Prostate gland (tissue), 2 donors: ENCODE measurements around the gene LCOR.

Source experiments
- CTCF ChIP-seq, 4 experiments: fragments of 200-600 bp in 2 of 4; fragments of 450-650 bp in 2 of 4; sonication (generic) in 2 of 4; IDR thresholded peaks; 1 replicate in 3 of 4; 2 replicates in 1 of 4; pipeline ENCODE4 v1.5.1; 2016 to 2019; ENCODE audit warnings: antibody characterized with exemption in 4 of 4, mild to moderate bottlenecking in 2 of 4, moderate library complexity in 2 of 4
- POLR2A ChIP-seq: fragments of 450-650 bp; IDR thresholded peaks from one replicate; pipeline ENCODE4 v1.6.1; 2016; ENCODE audit warnings: antibody characterized with exemption, mild to moderate bottlenecking

DNA sequence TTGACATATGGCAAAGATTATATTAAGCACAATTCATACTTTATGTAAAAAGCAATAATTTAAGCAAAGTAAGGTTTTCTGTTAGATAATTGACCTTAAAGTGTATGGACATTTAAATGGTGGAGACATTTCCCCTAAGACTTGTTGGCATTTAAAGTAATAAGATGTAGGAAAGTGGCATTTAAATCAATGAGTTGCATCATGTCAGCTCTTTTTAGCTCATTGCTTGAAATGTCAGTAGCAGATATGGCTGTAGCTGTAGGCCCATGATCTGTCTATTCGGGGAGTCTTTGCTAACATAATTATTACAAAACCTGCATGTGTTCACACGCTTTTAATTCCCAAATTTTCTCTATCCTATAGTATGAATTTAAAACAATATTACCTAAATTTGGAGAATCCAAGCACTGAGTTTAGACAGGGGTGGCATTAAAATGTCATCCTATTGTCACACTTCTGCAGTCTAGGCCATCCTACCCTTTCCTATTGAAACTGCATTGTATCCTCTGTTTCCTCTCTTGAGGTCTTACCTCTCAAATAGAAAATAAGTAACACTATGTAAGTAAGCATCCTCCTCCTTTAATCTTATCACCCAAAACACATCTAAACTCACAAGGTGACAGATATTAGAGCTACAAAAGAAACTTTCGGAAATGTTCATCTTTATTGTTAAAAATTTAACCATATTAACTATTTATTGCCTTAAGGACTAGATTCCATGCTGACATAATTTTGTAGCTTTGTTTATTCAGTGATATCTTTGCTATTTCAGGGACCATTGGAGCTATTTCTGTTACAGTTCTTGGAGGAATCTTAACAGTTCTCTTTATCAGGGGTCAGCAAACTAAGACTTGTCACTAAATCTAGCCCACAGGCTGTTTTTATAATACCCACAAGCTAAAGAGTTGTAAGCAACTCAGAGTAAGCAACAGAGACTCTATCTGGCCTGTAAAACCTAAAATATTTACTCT, 91.2 kb downstream of the LCOR start:
- TF ChIP-seq POLR2A (no peak), CTCF (IDR thresholded peaks at IDR 0.05) (no peak)
